ENCODE data around the gene JMJD1C.

GRCh38 chr10:63133821-63134557 lies 331.8 kb downstream of the JMJD1C start:
- no peak for TF ChIP-seq MAX (IDR thresholded peaks at IDR 0.05; ENCODE audit: insufficient read depth, insufficient read length)
- no peak for TF ChIP-seq CTCF (IDR thresholded peaks at IDR 0.05; ENCODE audit: extremely low read depth in 1 of 2, insufficient read depth in 1 of 2, low read depth in 1 of 2, low read length in 2 of 2)
- TF ChIP-seq JUN (IDR thresholded peaks at IDR 0.05; ENCODE audit: borderline replicate concordance, insufficient read depth, insufficient read length, low read depth), result no peak
- TF ChIP-seq POLR2A (IDR thresholded peaks at IDR 0.05; ENCODE audit: low read depth, low read length), result no peak

All from endothelial cell of umbilical vein (primary cell).